Activated CD8-positive, alpha-beta T cell treated with anti-CD3 and anti-CD28 coated beads for 36 hours (primary cell): ENCODE measurements around the gene SSR1. TPM values are rescaled to one million over a fixed set of nuclear protein-coding genes. Genes with fewer than 3 reads are reported as not detected.
A peak's percentile ranks its signal among the peaks of the same experiment; 100 is the strongest.

Source experiments
- ATAC-seq: fragments of 200-7000 bp; cut with Tn5 transposase; one replicate; pipeline ENCODE4 v1.10.0; 2021; ENCODE audit warnings: mild to moderate bottlenecking, moderate library complexity
- CTCF ChIA-PET: fragments of 350-600 bp; sonication (Branson Sonifier 250); formaldehyde crosslinking; loops from one replicate; lab custom pipeline; 2021; ENCODE audit warnings: antibody characterized with exemption; lab: Charles Lee
- POLR2A ChIA-PET: fragments of 350-600 bp; sonication (Branson Sonifier 250); formaldehyde crosslinking; loops from one replicate; lab custom pipeline; 2021; ENCODE audit warnings: antibody characterized with exemption; lab: Charles Lee
- DNase-seq: peaks from one replicate; pipeline ENCODE4 v3.0.0-alpha.2; 2020
- H3K27ac Mint-ChIP-seq: one replicate; pipeline ENCODE4 v1.8.0; 2021; ENCODE audit warnings: mild to moderate bottlenecking, mixed read lengths
- H3K27me3 Mint-ChIP-seq: one replicate; pipeline ENCODE4 v1.8.0; 2021; ENCODE audit warnings: mixed read lengths
- H3K36me3 Mint-ChIP-seq: one replicate; pipeline ENCODE4 v1.8.0; 2021; ENCODE audit warnings: low read depth, mixed read lengths
- H3K4me1 Mint-ChIP-seq: one replicate; pipeline ENCODE4 v1.8.0; 2021; ENCODE audit warnings: low read depth, mixed read lengths
- H3K4me3 Mint-ChIP-seq: one replicate; pipeline ENCODE4 v1.8.0; 2021; ENCODE audit warnings: mild to moderate bottlenecking, moderate library complexity, mixed read lengths
- H3K9me3 Mint-ChIP-seq: one replicate; pipeline ENCODE4 v1.8.0; 2021; ENCODE audit warnings: mixed read lengths
- CTCF ChIP-seq: fragments of 200-600 bp; IDR thresholded peaks from one replicate; pipeline ENCODE4 v1.8.0; 2022; ENCODE audit warnings: antibody characterized with exemption, mild to moderate bottlenecking
- intact Hi-C: fragments of 100-400 bp; cut with micrococcal nuclease; formaldehyde crosslinking; loops from one replicate; pipeline ENCODE4 v1.10.0; 2022
- total RNA-seq, 2 experiments: library from RNA; stranded (reverse); gene quantifications; one replicate each; pipeline ENCODE4 v1.2.3, GENCODE V29; 2021

The SSR1 gene
- total RNA-seq, 2 experiments from 2014 or later, result 117 to 124 TPM

- H3K4me1 Mint-ChIP-seq, result peaks cover 16% of the 10 kb centered on the region
- H3K27ac Mint-ChIP-seq, result no peak overlapping the region
- intact Hi-C loops, result no loop called here
- ChIA-PET CTCF (interaction anchor here (1.5 kb wide), 1 partner anchor 9 kb away, joined by 4 read pairs; no protein-coding TSS in a partner anchor), POLR2A (no interaction called here)
- ATAC-seq (no peak), DNase-seq (no peak)
- no peaks in the 10 kb centered on the region for H3K9me3 Mint-ChIP-seq
- H3K36me3 Mint-ChIP-seq, result peaks cover 46% of the 10 kb centered on the region
- H3K4me3 Mint-ChIP-seq, result no peak overlapping the region
- TF ChIP-seq CTCF, result no peak
- H3K27me3 Mint-ChIP-seq, result no peaks in the 10 kb centered on the region
Measured at GRCh38 chr6:7229376-7230326, 83.3 kb downstream of the SSR1 start.

GRCh38 chr6:7228662-7229375 lies 84.2 kb downstream of the SSR1 start:
- CTCF ChIA-PET, result interaction anchor here (1.5 kb wide), 1 partner anchor 10 kb away, joined by 4 read pairs; no protein-coding TSS in a partner anchor
- no peak overlapping the region for H3K27ac Mint-ChIP-seq

GRCh38 chr6:7224731-7225130 lies 88.3 kb downstream of the SSR1 start:
- intact Hi-C loops, result no loop called here
- Mint-ChIP-seq H3K27ac (peak overlapping the region; percentile 10), H3K9me3 (no peaks in the 10 kb centered on the region), H3K4me1 (peaks cover 7% of the 10 kb centered on the region), H3K4me3 (no peak overlapping the region), H3K36me3 (peaks cover 40% of the 10 kb centered on the region), H3K27me3 (no peaks in the 10 kb centered on the region)
- DNase-seq (no peak), ATAC-seq (no peak)
- CTCF ChIA-PET, result interaction anchor here (2.0 to 2.3 kb wide), 2 partner anchors 14 to 18 kb away, joined by 10 to 11 read pairs; no protein-coding TSS in a partner anchor
- POLR2A ChIA-PET, result no interaction called here
- TF ChIP-seq CTCF, result no peak

More at GRCh38 chr6:7228662-7229375, 84.2 kb downstream of the SSR1 start:
- POLR2A ChIA-PET, result no interaction called here
- TF ChIP-seq CTCF, result no peak
- Mint-ChIP-seq H3K4me1 (peaks cover 15% of the 10 kb centered on the region), H3K4me3 (no peak overlapping the region), H3K9me3 (no peaks in the 10 kb centered on the region), H3K27me3 (no peaks in the 10 kb centered on the region), H3K36me3 (peaks cover 48% of the 10 kb centered on the region)
- DNase-seq (no peak), ATAC-seq (no peak)
- intact Hi-C loops, result no loop called here

GRCh38 chr6:7222197-7222596 lies 90.8 kb downstream of the SSR1 start:
- ATAC-seq (no peak), DNase-seq (no peak)
- no peaks in the 10 kb centered on the region for H3K9me3 Mint-ChIP-seq
- intact Hi-C loops, result no loop called here
- H3K27ac Mint-ChIP-seq, result no peak overlapping the region
- H3K4me3 Mint-ChIP-seq, result no peak overlapping the region
- peaks cover 14% of the 10 kb centered on the region for H3K4me1 Mint-ChIP-seq
- no peaks in the 10 kb centered on the region for H3K27me3 Mint-ChIP-seq
- ChIA-PET POLR2A (no interaction called here), CTCF (no interaction called here)
- no peak for TF ChIP-seq CTCF
- H3K36me3 Mint-ChIP-seq, result peaks cover 26% of the 10 kb centered on the region
